Measurements from ENCODE around the gene NDST1. TPM values are rescaled to one million over a fixed set of nuclear protein-coding genes. Genes with fewer than 3 reads are reported as not detected.

Gene NDST1
- total RNA-seq, 4 donors from 2014 or later = 32.4 to 104 (median 42.6) TPM

GRCh38 chr5:150485693-150486401 lies 22.1 kb upstream of the NDST1 start:
- TF ChIP-seq CTCF (IDR thresholded peaks at IDR 0.05; ENCODE audit: low read depth) = no peak

- no peak for TF ChIP-seq CTCF (IDR thresholded peaks at IDR 0.05; ENCODE audit: low read depth)
Observed at GRCh38 chr5:150486402-150487198, 21.3 kb upstream of the NDST1 start.

- no peak for TF ChIP-seq CTCF (IDR thresholded peaks at IDR 0.05; ENCODE audit: low read depth)
Observed at GRCh38 chr5:150487199-150488061, 20.5 kb upstream of the NDST1 start.

GRCh38 chr5:150488519-150489359 lies 19.2 kb upstream of the NDST1 start:
- TF ChIP-seq CTCF (IDR thresholded peaks at IDR 0.05; ENCODE audit: low read depth) = no peak

GRCh38 chr5:150489360-150490295 lies 18.3 kb upstream of the NDST1 start:
- no peak for TF ChIP-seq CTCF (IDR thresholded peaks at IDR 0.05; ENCODE audit: low read depth)

GRCh38 chr5:150490296-150490669 lies 17.6 kb upstream of the NDST1 start:
- no peak for TF ChIP-seq CTCF (IDR thresholded peaks at IDR 0.05; ENCODE audit: low read depth)
